T-helper 17 cell (primary cell): ENCODE measurements around the gene GPR146. TPM values are rescaled to one million over a fixed set of nuclear protein-coding genes. Genes with fewer than 3 reads are reported as not detected.
A peak's percentile ranks its signal among the peaks of the same experiment; 100 is the strongest.
"Not testable (repeated sequence)": the region's sequence is repeated elsewhere in the genome, so short reads cannot be mapped to it uniquely, and the experiment has no call there.

Source experiments
- ATAC-seq: fragments of 150-1000 bp; cut with Tn5 transposase; 2 replicates; pipeline ENCODE4 v1.10.0; 2021; ENCODE audit warnings: mild to moderate bottlenecking, moderate library complexity
- DNase-seq, 3 donors: peaks; one replicate each; pipeline versions ENCODE4 v3.0.0 to v3.0.0-alpha.2; 2020 to 2021
- H3K9me3 ChIP-seq: one replicate; pipeline ENCODE4 v1.7.0; 2013; ENCODE audit warnings: low read length, mild to moderate bottlenecking; ENCODE audit not compliant: control insufficient read depth, poor library complexity, severe bottlenecking
- H3K27ac Mint-ChIP-seq: one replicate; pipeline ENCODE4 v1.8.0; 2022; ENCODE audit warnings: mild to moderate bottlenecking, moderate library complexity, mixed read lengths
- H3K27me3 Mint-ChIP-seq: one replicate; pipeline ENCODE4 v1.8.0; 2022; ENCODE audit warnings: mixed read lengths
- H3K36me3 Mint-ChIP-seq: one replicate; pipeline ENCODE4 v1.8.0; 2022; ENCODE audit warnings: low read depth, mixed read lengths
- H3K4me1 Mint-ChIP-seq: one replicate; pipeline ENCODE4 v1.8.0; 2022; ENCODE audit warnings: mild to moderate bottlenecking, mixed read lengths
- H3K4me3 Mint-ChIP-seq: one replicate; pipeline ENCODE4 v1.8.0; 2022; ENCODE audit warnings: mild to moderate bottlenecking, moderate library complexity, mixed read lengths
- total RNA-seq, 4 donors: library from RNA in 2 of 4; stranded (reverse) in 2 of 4; gene quantifications; one replicate each; pipeline ENCODE4 v1.2.3 and lab custom pipeline; 2022 to 2026

GPR146 gene
- total RNA-seq (10 to 100 TPM; 17.9 to 22.2 TPM), total RNA-seq (lab: John Stamatoyannopoulos, UW) (3.1 to 11.0 reads per million in 2 donors)

- Mint-ChIP-seq H3K36me3 (no peaks in the 10 kb centered on the region), H3K4me3 (peak within 1 kb of the TSS; percentile 94), H3K4me1 (peaks cover 48% of the 10 kb centered on the region), H3K27me3 (no peaks in the 10 kb centered on the region), H3K27ac (peak within 1 kb of the TSS; percentile 92)
- DNase-seq (peak; percentile 85 to 94 (median 89)), ATAC-seq (peak; percentile 85)
- H3K9me3 ChIP-seq, result no peaks in the 10 kb centered on the region
Measured at GRCh38 chr7:1044189-1045068, at the start of gene GPR146. GPR146 (plus strand) TSS chr7:1044546; CDS start chr7:1057516, 12,970 bp downstream.

GRCh38 chr7:994592-995308 is 49.6 kb upstream of the GPR146 start:
- Mint-ChIP-seq H3K27ac (no peak overlapping the region), H3K4me3 (no peak overlapping the region), H3K27me3 (no peaks in the 10 kb centered on the region), H3K36me3 (no peaks in the 10 kb centered on the region), H3K4me1 (peaks cover 4% of the 10 kb centered on the region)
- H3K9me3 ChIP-seq, result no peaks in the 10 kb centered on the region
- DNase-seq (no peak), ATAC-seq (no peak)

- peaks cover 4% of the 10 kb centered on the region for H3K4me1 Mint-ChIP-seq
- ATAC-seq (no peak), DNase-seq (no peak)
- H3K27me3 Mint-ChIP-seq, result no peaks in the 10 kb centered on the region
- H3K36me3 Mint-ChIP-seq, result no peaks in the 10 kb centered on the region
- no peaks in the 10 kb centered on the region for H3K9me3 ChIP-seq
- H3K27ac Mint-ChIP-seq, result no peak overlapping the region
- no peak overlapping the region for H3K4me3 Mint-ChIP-seq
Measured at GRCh38 chr7:995571-995970, 48.8 kb upstream of the GPR146 start.

DNA sequence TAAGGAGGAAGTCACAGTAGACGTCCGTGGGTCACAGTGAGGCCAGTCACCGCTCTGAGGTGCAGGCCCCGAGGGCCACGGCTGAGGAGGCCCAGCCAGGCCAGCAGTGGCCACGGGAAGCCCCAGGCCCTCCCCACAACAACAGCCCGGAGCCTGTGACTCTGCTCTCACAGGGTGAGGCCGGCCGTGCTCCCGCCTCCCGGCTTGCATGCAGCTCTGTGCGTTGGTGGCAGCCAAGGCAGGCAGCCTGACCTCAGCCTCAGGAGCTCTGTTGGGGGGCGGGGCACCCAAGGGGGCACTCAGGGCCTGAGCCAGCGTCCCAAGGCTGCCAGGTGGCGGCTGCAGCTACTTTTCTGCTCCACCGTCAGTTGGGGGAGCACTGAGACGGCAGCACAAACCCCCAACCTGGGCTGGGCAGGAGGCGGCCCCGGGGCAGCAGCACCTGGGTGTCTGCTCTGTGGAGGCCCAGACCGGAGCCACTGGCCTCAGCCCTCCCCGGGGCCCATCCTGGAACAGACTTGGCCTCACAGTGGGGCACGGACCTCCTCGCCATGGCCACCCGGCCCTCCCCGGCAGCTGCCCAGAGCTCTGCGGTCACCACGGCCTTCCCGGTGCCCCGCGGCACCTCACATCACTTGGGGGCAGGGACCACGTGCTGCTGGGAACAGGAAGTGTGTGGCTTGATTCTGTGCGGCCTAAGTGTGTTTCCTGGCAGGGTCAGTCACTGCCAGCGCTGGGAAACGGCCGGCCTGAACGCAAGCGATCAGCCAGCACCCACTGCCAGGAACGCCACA is 48.1 kb upstream of the GPR146 start:
- H3K4me3 Mint-ChIP-seq, result no peak overlapping the region
- no peaks in the 10 kb centered on the region for H3K36me3 Mint-ChIP-seq
- no peaks in the 10 kb centered on the region for H3K9me3 ChIP-seq
- ATAC-seq (no peak), DNase-seq (no peak)
- H3K4me1 Mint-ChIP-seq, result peaks cover 4% of the 10 kb centered on the region
- no peaks in the 10 kb centered on the region for H3K27me3 Mint-ChIP-seq
- H3K27ac Mint-ChIP-seq, result no peak overlapping the region

DNA sequence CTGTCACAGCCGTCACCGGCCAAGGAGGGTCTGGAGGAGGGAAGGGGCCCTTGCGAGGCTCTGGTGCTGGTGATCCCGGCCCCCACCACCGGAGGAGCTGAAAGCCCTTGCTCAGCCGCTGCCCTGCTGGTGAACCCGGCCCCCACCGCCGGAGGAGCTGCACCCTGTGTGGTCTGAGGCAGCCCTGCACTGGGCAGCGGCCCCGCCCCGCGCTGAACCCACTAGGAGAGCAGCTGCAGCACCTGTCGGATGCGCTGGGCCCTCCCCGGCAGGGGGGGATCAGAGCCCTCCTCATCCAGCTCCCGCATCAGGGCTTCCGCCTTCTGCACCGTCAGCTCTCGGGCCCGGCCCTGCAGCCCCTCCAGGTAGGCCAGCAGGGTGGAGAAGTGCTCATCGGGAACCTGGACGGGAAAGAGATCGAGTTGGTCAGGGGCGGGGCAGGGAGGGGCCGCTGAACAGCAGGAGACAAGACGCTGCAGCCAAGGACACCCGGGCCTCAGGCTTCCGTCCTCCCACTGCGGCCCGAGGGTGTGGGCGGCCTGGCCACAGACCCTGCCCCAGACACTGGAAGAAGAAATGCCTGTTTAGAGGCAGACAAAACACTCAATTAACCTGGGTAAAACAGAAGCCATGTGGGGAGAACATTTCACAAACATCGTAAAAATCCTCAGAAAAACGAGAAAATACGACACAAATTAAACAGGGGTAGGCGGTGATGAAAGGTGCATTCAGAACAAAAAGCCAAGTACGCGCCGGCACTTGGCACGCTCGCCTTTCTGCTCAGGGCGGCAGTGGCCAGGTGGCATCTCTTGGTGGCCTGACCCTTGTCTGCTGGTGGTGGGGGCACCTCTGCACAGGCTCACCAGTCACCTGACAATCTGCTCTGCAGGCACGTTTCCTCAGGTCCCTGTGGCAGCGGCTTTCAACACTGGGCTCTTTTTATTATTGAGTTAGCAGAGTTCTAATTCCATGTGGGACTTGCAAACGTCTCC is 46.6 kb upstream of the GPR146 start:
- H3K36me3 Mint-ChIP-seq, result no peaks in the 10 kb centered on the region
- H3K9me3 ChIP-seq, result no peaks in the 10 kb centered on the region
- H3K27ac Mint-ChIP-seq, result no peak overlapping the region
- H3K4me3 Mint-ChIP-seq, result no peak overlapping the region
- no peak for ATAC-seq
- H3K27me3 Mint-ChIP-seq, result no peaks in the 10 kb centered on the region
- peaks cover 4% of the 10 kb centered on the region for H3K4me1 Mint-ChIP-seq
- no peak for DNase-seq

DNA sequence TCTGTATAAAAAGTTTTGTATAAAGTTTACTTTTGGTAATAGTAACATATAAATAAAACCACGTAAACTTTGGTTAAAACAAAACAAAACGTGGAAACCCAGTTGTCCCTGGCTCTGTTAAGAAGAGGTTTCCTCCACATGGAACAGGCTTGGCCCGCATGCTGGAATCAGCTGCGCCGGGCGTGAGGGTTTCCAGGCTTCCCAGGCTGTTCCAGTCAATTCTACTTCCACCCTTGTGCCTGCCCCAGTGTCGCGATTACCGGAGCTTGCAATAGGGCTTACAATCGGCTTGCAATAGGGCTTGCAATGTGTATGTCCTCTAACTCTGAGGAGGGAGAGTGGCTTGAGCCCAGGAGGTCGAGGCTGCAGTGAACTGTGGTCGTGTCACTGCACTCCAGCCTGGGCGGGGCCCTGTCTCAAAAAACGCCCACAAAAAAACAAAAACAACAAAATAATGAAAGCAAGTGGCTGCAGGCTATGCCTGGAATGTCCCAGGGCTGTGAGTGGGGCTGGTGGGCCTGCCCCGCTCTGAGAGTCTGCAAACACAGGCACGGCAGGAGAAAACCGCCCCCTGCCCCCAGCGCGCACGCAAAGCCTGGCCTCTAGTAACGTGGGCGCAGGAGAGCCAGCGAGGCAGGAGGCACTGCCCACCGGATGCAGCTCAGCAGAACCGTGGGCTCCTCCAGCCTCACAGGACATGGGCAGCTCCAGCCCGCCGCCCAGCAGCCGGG is 45.0 kb upstream of the GPR146 start:
- DNase-seq, result no peak
- no peak for ATAC-seq
- Mint-ChIP-seq H3K4me1 (no peaks in the 10 kb centered on the region), H3K27me3 (no peaks in the 10 kb centered on the region), H3K27ac (no peak overlapping the region), H3K4me3 (no peak overlapping the region), H3K36me3 (no peaks in the 10 kb centered on the region)
- H3K9me3 ChIP-seq, result no peaks in the 10 kb centered on the region

DNA sequence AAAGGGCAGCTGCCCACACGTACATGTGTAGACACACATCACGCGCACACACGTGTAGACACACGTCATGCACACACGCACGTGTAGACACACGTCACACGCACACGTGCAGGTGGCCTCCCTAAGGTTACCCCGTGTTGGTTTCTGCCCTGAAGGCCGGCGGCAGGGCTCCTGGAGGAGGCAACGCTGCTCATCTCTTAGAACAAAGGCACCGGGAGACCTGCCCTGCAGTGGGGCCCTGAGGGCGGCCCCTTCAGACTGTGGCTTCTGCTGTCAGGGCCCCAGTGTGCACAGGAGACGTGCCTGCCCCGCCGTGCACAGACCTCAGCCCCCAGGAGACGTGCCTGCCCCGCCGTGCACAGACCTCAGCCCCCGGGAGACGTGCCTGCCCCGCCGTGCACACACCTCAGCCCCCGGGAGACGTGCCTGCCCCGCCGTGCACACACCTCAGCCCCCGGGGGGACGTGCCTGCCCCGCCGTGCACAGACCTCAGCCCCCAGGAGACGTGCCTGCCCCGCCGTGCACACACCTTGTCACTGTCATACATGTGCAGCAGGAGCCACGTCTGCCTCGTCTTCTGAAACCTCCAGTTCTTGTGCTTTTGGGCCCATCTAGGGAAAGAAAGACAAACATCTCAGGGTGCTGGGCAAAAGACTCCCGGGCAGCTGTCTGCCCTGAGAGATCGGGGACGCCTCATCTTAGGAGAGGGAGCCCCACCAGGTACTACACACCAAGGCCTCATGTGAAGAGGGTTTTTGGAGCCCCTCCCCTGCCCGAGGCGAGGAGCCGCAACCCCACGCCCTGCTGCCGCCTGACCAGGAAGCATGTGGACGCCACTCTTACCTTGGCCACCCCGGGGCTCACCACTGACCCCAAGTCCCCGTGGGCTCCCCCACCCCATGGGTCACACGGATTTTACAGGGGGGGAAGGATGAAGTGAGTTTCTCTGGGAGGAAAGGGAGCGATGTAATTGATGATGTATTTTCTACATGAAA is 44.1 kb upstream of the GPR146 start:
- no peak for DNase-seq
- Mint-ChIP-seq H3K4me1 (no peaks in the 10 kb centered on the region), H3K27me3 (no peaks in the 10 kb centered on the region), H3K4me3 (no peak overlapping the region), H3K36me3 (no peaks in the 10 kb centered on the region), H3K27ac (no peak overlapping the region)
- ATAC-seq, result no peak
- no peaks in the 10 kb centered on the region for H3K9me3 ChIP-seq

GRCh38 chr7:1001069-1001770 is 43.1 kb upstream of the GPR146 start:
- H3K4me1 Mint-ChIP-seq, DNase-seq, ATAC-seq, H3K36me3 Mint-ChIP-seq, H3K9me3 ChIP-seq, H3K27ac Mint-ChIP-seq, H3K4me3 Mint-ChIP-seq, H3K27me3 Mint-ChIP-seq: not testable (repeated sequence)

- H3K9me3 ChIP-seq, H3K4me3 Mint-ChIP-seq, DNase-seq, H3K27ac Mint-ChIP-seq, H3K27me3 Mint-ChIP-seq, ATAC-seq, H3K4me1 Mint-ChIP-seq, H3K36me3 Mint-ChIP-seq: not testable (repeated sequence)
Measured at GRCh38 chr7:1002026-1002425, 42.3 kb upstream of the GPR146 start.

DNA sequence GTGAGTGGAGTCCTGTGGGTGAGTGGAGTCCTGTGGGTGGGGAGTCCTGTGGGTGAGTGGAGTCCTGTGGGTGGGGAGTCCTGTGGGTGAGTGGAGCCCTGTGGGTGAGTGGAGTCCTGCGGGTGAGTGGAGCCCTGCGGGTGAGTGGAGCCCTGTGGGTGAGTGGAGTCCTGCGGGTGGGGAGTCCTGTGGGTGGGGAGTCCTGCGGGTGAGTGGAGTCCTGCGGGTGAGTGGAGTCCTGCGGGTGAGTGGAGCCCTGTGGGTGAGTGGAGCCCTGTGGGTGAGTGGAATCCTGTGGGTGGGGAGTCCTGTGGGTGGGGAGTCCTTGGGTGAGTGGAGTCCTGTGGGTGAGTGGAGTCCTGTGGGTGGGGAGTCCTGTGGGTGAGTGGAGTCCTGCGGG is 41.9 kb upstream of the GPR146 start:
- not testable (repeated sequence) for H3K4me3 Mint-ChIP-seq, H3K27ac Mint-ChIP-seq, ATAC-seq, H3K9me3 ChIP-seq, H3K27me3 Mint-ChIP-seq, H3K4me1 Mint-ChIP-seq, H3K36me3 Mint-ChIP-seq, DNase-seq
